ENCODE measurements around the gene SLIT2.

Gene SLIT2, protein sequence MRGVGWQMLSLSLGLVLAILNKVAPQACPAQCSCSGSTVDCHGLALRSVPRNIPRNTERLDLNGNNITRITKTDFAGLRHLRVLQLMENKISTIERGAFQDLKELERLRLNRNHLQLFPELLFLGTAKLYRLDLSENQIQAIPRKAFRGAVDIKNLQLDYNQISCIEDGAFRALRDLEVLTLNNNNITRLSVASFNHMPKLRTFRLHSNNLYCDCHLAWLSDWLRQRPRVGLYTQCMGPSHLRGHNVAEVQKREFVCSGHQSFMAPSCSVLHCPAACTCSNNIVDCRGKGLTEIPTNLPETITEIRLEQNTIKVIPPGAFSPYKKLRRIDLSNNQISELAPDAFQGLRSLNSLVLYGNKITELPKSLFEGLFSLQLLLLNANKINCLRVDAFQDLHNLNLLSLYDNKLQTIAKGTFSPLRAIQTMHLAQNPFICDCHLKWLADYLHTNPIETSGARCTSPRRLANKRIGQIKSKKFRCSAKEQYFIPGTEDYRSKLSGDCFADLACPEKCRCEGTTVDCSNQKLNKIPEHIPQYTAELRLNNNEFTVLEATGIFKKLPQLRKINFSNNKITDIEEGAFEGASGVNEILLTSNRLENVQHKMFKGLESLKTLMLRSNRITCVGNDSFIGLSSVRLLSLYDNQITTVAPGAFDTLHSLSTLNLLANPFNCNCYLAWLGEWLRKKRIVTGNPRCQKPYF (N-terminal part only)

GRCh38 chr4:20251796-20252655, at the start of gene SLIT2:
Gene SLIT2, plus strand, starts transcription at chr4:20251905. Its CDS starts 1,911 bp downstream, at chr4:20253816.
- DNase-seq, result peak; percentile 90

DNA sequence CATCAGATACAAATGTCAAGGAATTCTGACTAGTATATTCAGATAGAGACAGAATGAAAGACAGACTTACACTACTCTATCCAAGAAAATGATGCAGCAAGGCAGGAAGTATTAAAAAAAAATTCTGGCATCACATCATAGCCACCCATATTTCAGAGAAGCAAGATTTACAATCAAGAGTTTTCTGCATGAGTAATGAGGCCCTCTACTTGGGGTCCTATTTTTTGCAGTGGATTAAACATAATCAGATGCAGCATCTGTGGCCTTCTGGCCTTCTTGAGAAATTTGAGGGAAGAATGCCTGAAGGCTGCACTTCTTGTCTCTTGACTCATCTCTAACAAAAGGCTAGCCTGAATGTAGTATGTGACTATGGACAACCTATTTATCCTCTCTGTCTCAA, 48.2 kb upstream of the SLIT2 start:
- DNase-seq, result no peak

GRCh38 chr4:20217521-20217920, 34.2 kb upstream of the SLIT2 start:
- DNase-seq, result no peak

DNA sequence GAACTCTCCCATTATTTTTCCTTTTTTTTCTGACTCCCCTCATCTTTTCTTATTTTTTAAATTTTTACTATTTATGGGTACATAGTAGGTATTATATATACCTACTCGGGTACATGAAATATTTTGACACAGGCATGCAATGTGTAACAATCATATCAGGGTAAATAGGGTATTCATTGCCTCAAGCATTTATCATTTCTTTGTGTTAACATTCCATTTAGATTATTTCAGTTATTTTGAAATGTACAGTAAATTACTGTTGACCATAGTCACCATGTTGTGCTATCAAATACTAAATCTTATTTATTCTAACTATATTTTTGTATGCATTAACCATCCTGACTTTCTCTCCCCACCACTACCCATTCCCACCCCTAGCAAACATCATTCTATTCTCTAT, 33.8 kb upstream of the SLIT2 start:
- DNase-seq, result no peak

DNA sequence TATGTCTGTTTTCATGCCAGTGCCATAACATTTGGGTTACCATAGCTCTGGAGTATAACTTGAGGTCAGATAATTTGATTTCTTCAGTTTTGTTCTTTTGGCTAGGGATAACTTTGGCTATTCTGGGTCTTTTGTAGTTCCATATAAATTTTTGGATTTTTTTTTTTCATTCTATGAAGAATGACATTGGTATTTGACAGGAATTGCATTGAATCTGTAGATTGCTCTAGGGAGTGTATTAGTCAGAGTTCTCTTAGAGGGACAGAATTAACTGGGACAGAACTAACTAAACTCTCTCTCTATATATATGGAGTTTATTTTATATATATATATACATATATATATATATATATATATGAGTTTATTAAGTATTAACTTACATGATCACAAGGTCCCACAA, 32.2 kb upstream of the SLIT2 start:
- DNase-seq, result no peak

- no peak for DNase-seq
Observed at GRCh38 chr4:20237894-20238537, 13.7 kb upstream of the SLIT2 start.

GRCh38 chr4:20248155-20248558, 3.5 kb upstream of the SLIT2 start:
- peak; percentile 30 for DNase-seq

DNA sequence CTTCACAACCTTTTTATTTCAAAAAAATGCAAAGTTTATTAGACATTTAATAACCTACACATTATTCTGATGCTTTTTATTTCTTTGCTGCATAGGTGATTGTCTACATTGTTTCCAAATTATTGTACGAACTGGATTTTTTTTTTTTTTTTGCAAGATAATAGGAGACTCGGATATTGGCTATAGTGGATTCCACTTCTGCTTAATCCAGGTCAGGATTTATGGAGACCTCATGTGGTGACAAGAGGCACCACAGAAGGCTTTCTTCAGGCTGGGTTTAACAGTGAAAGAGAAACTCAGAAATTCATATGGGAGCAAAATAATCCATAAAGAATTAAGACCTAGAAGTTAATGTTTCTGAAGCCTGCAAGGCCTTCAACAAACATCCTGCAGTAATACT, 2.4 kb upstream of the SLIT2 start:
- no peak for DNase-seq

GRCh38 chr4:20251031-20251795, 492 bp upstream of the SLIT2 start:
- no peak for DNase-seq

GRCh38 chr4:20252656-20253282, 1.1 kb downstream of the SLIT2 start:
- peak; percentile 50 for DNase-seq

- no peak for DNase-seq
Observed at GRCh38 chr4:20253283-20253734, 1.6 kb downstream of the SLIT2 start.

DNA sequence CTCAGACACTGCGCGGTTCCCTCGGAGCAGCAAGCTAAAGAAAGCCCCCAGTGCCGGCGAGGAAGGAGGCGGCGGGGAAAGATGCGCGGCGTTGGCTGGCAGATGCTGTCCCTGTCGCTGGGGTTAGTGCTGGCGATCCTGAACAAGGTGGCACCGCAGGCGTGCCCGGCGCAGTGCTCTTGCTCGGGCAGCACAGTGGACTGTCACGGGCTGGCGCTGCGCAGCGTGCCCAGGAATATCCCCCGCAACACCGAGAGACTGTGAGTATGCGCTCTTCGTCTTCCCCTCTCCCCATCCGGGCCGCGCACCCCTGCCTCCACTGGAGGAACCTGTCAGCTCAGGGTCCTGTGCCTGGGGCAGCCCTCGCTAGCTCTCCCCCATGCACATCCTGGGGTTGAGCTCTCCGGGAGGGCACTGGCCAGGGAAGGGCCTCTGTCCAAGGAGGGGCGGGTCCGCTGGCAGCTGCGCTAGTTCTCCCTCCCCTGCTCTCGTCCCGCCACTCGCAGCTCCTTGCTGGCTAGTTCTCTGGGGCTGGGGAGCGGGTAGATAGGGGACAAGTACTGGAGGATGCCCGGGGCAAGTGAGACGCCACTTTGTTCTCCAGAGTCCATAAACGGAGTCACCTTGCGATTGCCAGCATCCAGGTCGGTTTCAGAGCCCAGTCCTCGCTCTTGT, 2.2 kb downstream of the SLIT2 start:
- peak; percentile 73 for DNase-seq

DNA sequence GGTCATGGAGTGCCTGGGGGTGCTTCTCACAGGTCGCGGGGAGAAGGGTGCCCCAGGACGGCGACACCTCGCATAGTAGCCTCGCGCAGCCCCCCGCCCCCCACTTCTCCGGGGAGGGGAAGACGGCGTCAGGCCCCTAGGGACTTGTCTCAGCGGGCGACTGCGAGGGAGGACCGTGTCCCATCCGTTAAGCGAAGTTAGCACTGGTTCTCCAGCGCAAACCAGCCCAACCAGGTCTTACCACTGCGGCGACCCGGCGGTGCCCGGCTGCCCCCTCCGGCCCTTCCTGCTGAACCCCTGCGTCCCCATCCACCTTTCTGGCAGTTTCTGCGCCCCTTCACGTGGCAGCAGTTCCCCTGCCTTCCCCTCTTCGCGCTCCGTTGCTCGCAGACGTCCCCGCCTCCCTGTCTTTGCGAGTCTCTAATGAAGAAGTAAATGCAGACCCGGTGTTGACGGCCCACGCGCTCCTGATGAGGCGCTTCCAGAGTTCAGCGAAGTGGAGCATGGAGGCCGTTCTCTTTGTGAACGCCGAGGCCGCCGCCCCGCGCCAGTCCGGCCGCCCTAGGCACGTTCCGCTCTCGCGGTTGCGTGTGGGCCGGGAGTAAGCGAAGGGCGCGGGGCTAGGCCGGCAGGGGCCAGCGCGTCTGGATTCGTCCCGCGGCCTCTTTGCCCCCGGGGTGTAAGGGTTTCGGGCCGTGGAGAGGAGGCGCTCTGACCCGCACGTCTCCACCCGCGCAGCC, 3.0 kb downstream of the SLIT2 start:
- peak; percentile 68 for DNase-seq

GRCh38 chr4:20255251-20255586, 3.5 kb downstream of the SLIT2 start:
- DNase-seq, result no peak

GRCh38 chr4:20255823-20256222, 4.1 kb downstream of the SLIT2 start:
- no peak for DNase-seq

DNA sequence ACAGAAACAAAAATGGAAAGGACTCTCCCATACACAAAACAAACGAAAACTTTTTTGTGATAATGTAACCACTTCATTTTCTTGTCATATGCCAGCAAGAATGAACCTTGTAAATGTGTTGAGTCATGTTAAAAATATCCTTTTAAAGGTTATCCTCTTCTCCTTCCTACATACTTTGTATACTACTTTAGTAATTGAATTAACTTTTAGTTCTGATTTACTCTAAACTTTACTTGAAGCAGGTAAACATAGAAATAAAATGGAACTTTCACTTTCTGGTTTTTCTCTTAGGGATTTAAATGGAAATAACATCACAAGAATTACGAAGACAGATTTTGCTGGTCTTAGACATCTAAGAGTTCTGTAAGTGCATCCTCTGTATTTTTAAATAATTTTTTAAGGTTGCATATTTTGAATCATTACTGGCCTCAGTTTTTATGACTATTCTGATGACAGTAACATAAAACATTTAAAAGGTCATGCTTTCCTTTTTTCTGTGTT, 4.7 kb downstream of the SLIT2 start:
- no peak for DNase-seq

GRCh38 chr4:20259707-20260106, 8.0 kb downstream of the SLIT2 start:
- no peak for DNase-seq

- DNase-seq, result no peak
Observed at GRCh38 chr4:20260821-20261220, 9.1 kb downstream of the SLIT2 start.

- DNase-seq, result no peak
Observed at GRCh38 chr4:20262221-20262620, 10.5 kb downstream of the SLIT2 start.

DNA sequence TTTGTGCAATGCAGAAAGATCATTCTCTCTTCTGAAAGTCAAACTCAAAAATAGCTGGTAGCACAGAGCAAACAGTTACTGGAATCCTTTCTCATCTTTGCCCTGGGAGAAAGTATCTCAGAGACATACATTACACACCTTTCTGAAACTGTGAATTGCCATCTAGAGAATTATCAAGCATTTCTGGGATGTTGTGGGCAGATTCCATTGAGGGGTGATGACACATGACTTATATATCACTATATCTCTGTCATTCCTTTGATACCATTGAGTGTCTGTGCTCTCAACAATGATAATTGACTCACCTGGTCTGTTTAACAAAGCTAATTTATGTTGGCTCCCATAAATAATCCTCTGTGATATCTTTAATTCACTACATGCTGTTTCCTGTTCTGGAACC, 13.0 kb downstream of the SLIT2 start:
- DNase-seq, result no peak
